BJ (cell line): ENCODE results near the gene TPPP. TPM values are rescaled to one million over a fixed set of nuclear protein-coding genes. Genes with fewer than 3 reads are reported as not detected.

ENCODE experiments used
- CTCF ChIA-PET: fragments of 350-600 bp; formaldehyde crosslinking; extraction: SDS; loops from one replicate; lab custom pipeline; 2021; ENCODE audit warnings: antibody characterized with exemption, inconsistent platforms; lab: Yijun Ruan, JAX
- POLR2A ChIA-PET: fragments of 300-600 bp; sonication (Branson Sonifier 250); formaldehyde crosslinking; extraction: SDS; loops from one replicate; lab custom pipeline; 2021; ENCODE audit warnings: antibody characterized with exemption; lab: Charles Lee
- DNase-seq: peaks from one replicate; pipeline ENCODE4 v3.0.0-alpha.2; 2011; ENCODE audit warnings: low read depth
- H3K27me3 ChIP-seq: 2 replicates; pipeline ENCODE4 v1.6.0; 2011; ENCODE audit warnings: low read length; ENCODE audit not compliant: control insufficient read depth, insufficient read depth
- H3K36me3 ChIP-seq: 2 replicates; pipeline ENCODE4 v1.5.1; 2011; ENCODE audit warnings: low read length; ENCODE audit not compliant: control insufficient read depth, insufficient read depth
- H3K4me3 ChIP-seq: 2 replicates; pipeline ENCODE4 v1.5.1; 2011; ENCODE audit warnings: low read depth, mild to moderate bottlenecking, control low read depth, low read length
- polyA plus RNA-seq: library from polyadenylated mRNA; depleted of rRNA; stranded (reverse); fragments of >200 nt; gene quantifications from 2 replicates; pipeline ENCODE4 v1.2.3, GENCODE V29; 2011
- TF ChIP-seq, protein P1 (sequence below): IDR thresholded peaks from 2 replicates; pipeline ENCODE4 v1.5.1; 2011; ENCODE audit warnings: low read depth, mild to moderate bottlenecking, control low read depth, inconsistent platforms, low read length, moderate library complexity; ENCODE audit not compliant: insufficient read depth

TPPP gene
- polyA plus RNA-seq, 1 experiment, result 0.09 TPM

DNA sequence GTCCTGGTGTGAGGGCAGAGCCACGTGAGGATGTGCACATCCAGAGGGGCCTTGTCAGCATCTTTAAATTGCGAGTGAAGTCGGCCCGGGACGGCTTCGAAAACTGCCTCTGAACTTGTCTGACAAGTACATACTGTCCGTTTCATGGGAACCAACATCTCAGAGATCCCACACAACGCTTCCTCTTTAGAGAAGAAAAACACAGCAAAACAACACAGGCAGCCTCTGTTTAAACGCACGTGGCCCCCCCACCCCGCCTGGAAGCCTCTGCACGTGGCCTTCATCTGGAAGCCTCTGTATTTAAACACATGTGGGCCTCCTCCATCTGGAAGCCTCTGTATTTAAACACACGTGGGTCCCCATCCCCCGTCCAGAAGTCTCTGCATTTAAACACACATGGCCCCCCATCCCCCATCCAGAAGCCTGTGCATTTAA, 51.8 kb downstream of the TPPP start:
- DNase-seq, result no peak
- ChIA-PET CTCF (no interaction called here), POLR2A (no interaction called here)
- Histone ChIP-seq H3K4me3 (no peak overlapping the region), H3K36me3 (peaks cover 9% of the 10 kb centered on the region), H3K27me3 (no peaks in the 10 kb centered on the region)
- TF ChIP-seq, protein P1, sequence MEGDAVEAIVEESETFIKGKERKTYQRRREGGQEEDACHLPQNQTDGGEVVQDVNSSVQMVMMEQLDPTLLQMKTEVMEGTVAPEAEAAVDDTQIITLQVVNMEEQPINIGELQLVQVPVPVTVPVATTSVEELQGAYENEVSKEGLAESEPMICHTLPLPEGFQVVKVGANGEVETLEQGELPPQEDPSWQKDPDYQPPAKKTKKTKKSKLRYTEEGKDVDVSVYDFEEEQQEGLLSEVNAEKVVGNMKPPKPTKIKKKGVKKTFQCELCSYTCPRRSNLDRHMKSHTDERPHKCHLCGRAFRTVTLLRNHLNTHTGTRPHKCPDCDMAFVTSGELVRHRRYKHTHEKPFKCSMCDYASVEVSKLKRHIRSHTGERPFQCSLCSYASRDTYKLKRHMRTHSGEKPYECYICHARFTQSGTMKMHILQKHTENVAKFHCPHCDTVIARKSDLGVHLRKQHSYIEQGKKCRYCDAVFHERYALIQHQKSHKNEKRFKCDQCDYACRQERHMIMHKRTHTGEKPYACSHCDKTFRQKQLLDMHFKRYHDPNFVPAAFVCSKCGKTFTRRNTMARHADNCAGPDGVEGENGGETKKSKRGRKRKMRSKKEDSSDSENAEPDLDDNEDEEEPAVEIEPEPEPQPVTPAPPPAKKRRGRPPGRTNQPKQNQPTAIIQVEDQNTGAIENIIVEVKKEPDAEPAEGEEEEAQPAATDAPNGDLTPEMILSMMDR, result no peak

DNA sequence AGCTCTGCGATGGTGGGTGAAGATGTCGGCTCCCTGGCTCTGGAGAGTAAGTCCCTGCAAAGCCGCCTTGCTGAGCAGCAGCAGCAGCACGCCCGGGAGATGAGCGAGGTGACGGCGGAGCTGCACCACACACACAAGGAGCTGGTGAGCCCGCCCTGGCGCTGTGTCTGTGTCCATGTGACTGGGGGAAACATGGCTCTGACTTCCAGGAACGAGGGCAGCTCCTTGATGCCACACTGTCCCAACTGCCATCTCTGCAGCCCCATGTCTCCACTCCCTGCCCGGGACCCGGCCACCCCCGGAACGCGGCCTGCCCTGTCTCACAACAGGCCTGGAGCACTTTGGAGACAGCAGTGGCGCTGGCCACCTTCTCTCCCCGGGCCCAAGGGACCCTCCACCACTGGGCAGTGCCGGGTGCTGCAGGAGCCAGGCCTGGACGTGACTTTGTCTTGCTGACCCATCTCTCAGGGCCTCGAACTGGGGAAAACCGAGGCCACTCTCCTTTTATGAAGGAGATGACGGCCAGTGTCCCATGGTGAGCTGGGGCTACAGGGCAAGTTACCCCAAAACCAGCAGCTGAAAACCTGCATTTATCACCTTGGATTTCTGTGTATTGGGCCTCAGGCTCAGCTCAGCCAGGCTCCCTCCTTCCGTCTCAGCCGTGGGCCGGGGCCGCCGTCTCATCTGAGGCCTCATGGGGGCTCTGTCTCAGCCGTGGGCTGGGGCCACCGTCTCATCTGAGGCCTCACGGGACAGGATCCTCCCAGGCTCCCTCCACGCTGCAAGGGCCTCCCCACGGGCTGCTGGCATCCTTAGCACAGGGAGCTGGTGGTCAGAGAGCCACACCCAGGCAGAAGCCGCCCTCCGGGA, 52.5 kb downstream of the TPPP start:
- Histone ChIP-seq H3K36me3 (peaks cover 9% of the 10 kb centered on the region), H3K27me3 (no peaks in the 10 kb centered on the region), H3K4me3 (no peak overlapping the region)
- CTCF ChIA-PET, result no interaction called here
- TF ChIP-seq, protein P1, result no peak
- no peak for DNase-seq
- POLR2A ChIA-PET, result no interaction called here

DNA sequence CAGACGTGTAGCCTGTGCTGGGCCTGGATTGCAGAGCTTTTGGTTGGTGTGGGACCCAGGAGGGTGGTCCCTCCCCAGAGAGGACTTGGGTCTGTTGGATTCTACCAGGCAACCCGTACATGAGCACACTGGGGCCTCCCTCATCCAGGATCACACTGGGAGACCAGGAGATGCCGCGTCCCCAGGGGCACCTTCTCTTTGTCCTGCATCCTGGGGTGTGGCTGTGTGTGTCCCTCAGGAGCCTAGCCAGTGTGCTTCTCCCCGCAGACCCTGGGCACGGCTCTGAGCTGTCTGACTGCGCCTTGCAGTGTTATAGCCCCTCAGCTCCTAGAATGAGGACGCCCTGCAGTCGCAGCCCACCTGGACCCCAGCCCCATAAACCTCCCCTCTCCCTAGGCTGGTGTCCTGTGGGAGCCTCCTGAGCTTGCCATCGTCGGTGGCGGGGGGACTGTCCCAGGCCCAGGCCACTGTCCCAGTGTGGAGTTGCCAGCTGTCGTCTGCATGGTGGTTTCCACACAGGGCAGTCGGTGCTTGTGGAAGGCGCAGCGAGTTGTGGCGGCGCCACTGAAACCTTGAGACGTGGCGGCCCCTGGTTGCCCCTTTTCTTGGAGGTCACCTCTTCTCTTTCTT, 53.5 kb downstream of the TPPP start:
- no peaks in the 10 kb centered on the region for H3K27me3 ChIP-seq
- no peak overlapping the region for H3K4me3 ChIP-seq
- TF ChIP-seq, protein P1, result no peak
- POLR2A ChIA-PET, result no interaction called here
- CTCF ChIA-PET, result no interaction called here
- H3K36me3 ChIP-seq, result peaks cover 10% of the 10 kb centered on the region
- DNase-seq, result no peak

DNA sequence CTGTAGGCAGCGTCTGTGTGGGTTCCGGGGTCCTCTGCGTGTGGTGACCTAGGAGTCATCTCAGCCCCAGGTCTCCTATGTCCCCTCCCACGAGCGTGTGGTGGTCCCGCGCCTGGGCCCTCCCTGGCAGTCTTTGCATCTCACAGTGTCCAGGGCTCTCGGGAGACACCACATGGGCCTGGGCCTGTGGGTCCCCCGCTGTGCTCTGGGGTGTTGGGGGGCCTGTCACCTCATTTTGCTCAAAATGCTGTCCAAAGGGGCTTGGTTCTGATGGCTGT, 54.0 kb downstream of the TPPP start:
- TF ChIP-seq, protein P1, result no peak
- H3K27me3 ChIP-seq, result no peaks in the 10 kb centered on the region
- peaks cover 10% of the 10 kb centered on the region for H3K36me3 ChIP-seq
- ChIA-PET CTCF (no interaction called here), POLR2A (no interaction called here)
- H3K4me3 ChIP-seq, result no peak overlapping the region
- no peak for DNase-seq

DNA sequence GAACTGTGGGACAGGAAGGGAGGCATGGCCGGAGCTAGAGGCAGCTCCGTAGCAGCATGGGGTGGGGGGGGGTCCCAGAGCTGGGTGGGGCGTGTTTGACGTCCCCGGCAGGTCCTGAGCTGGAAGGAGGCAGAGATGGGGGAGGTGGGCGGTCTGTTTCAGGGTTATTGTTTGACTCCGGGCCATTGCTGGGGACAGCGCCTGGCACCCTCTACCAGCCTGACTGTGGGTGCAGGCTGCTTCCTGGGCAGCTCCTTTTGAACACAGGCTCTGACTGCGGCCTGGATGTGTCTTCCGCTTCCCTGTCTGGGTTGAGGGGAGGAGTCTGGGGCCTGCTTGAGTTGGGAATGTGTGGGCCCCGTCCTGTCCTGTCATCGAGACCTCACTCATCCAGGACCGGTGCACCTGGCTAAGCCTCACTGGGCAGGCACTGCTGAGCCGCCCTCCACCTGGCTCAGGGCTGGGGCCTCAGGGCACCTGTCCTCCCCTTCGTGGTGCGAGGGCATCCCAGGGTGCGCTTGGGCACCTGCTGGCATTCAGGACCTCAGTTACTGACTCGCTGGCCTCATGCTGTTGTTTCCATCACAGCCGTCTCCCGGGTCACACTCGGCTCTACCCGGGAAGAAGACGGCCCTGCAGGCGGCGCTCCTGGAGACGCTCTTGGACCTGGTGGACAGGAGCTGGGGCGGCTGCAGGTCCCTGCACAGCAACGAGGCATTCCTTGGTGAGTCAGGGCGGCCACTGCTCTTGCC, 54.5 kb downstream of the TPPP start:
- ChIA-PET POLR2A (no interaction called here), CTCF (no interaction called here)
- H3K4me3 ChIP-seq, result no peak overlapping the region
- H3K27me3 ChIP-seq, result no peaks in the 10 kb centered on the region
- no peak for DNase-seq
- TF ChIP-seq, protein P1, result no peak
- H3K36me3 ChIP-seq, result peaks cover 10% of the 10 kb centered on the region
